Fibroblast of the aortic adventitia (primary cell): ENCODE results near the gene NEAT1. TPM values are rescaled to one million over a fixed set of nuclear protein-coding genes. Genes with fewer than 3 reads are reported as not detected.

Experiments used
- DNase-seq: peaks from one replicate; pipeline ENCODE4 v3.0.0-alpha.2; 2010; ENCODE audit warnings: low read depth
- H3K4me3 ChIP-seq: 2 replicates; pipeline ENCODE4 v1.5.1; 2011; ENCODE audit warnings: low read depth, mild to moderate bottlenecking, control low read depth, low read length, moderate library complexity
- CTCF ChIP-seq: IDR thresholded peaks from 2 replicates; pipeline ENCODE4 v1.5.1; 2011; ENCODE audit warnings: mild to moderate bottlenecking, low read length, control low read depth, inconsistent platforms; ENCODE audit not compliant: insufficient read depth
- total RNA-seq: library from RNA; depleted of rRNA; stranded (reverse); fragments of >200 nt; gene quantifications from 2 replicates; pipeline ENCODE4 v1.2.3, GENCODE V29; 2012; ENCODE audit warnings: low replicate concordance

NEAT1 gene
- total RNA-seq, 1 donor = 527 TPM

GRCh38 chr11:65395961-65396530 lies 26.6 kb upstream of the NEAT1 start:
- no peak for TF ChIP-seq CTCF
- no peak overlapping the region for H3K4me3 ChIP-seq
- no peak for DNase-seq

- no peak for TF ChIP-seq CTCF
- H3K4me3 ChIP-seq = no peak overlapping the region
- no peak for DNase-seq
These were observed 25.5 kb upstream of the NEAT1 start for GRCh38 chr11:65396769-65397745.

DNA sequence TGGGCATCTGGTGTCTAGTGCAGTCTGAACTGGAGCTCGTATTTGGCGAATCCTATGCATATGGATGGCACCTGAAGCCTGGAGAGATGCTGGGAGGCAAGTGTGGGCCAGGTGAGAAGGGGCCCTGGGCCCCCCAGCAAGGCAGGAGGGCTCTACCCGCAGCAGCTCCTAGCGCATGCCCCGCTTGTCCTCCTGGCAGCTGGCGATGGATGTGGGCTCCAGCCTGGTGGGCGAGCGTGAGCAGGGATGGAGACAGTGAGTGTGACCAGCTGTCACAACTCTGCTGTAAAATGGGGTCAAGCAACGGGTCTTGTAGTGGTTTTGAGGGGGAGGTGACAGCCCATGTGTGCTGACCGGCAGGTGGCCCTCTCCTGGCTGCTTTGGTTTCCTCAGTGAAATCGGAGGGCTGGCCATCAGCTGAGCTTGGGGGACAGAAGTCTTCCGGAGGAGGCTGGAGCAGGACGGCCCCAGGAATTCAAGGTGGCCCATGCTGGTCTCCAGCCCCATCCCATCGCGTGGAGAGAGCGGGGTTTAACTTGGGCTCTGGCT lies 24.2 kb upstream of the NEAT1 start:
- DNase-seq = no peak
- TF ChIP-seq CTCF = no peak

DNA sequence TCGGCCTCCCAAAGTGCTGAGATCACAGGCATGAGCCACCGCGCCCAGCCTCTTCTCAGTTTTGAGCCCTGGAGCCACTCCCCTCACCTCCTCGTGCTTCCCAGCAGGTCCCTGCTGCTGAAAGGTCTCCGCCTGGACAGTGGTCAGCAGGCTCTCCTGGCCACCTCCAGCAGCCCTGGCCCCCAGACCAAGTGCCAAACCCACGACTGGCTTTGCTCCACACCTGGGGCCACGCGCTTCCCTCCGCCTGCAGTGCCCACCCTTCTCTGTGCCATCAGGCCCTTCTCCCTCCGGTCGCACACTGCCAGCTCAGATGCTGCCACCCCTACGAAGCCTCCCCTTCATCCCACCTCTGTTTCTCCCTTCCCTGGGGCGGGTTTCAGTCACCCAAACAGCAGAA lies 23.3 kb upstream of the NEAT1 start:
- DNase-seq = no peak
- no peak for TF ChIP-seq CTCF
- H3K4me3 ChIP-seq = no peak overlapping the region

More for the DNA sequence above, 24.2 kb upstream of the NEAT1 start:
- no peak overlapping the region for H3K4me3 ChIP-seq

GRCh38 chr11:65399845-65400244 lies 22.8 kb upstream of the NEAT1 start:
- no peak for TF ChIP-seq CTCF
- DNase-seq = no peak
- H3K4me3 ChIP-seq = no peak overlapping the region

DNA sequence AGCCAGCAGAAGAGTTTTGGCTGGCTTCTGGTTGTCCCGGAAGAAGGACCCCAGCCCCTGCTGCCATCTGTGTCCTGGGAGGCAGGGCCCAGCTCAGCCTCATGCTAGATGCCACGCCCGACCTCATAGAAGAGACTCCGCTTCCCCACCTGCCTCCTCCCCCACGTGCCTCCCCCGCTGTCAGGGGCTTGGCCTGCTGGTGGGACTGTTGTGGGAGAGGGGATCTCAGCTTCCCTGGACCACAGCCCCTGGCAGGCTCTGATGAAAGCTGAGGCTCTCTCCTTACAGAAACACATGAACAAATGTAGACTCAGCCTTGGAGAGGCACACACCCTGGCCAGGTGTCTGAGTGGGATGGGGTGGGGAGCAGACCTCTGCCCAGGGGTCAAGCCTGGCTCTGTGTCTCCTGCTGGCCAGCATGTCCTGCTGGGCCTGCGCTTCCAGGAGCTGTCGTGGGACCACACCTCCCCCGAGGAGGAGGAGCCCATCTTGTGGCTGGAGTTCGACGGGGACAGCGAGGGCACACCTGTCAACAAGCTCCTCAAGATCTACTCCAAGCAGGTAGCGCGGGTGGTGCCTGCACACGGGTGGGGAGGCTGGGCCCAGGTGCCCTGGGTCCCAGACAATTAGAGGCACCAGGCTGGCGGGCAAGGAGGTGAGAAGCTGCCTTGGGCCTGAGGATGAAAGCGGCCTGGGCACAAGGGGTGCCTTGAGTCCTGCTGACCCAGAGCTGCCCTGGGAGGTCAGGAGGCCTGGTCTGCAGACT lies 22.1 kb upstream of the NEAT1 start:
- no peak for TF ChIP-seq CTCF
- DNase-seq = no peak

More for the DNA sequence above, 22.1 kb upstream of the NEAT1 start:
- no peak overlapping the region for H3K4me3 ChIP-seq
